T-helper 1 cell treated with Interleukin-12 subunit alpha and Interleukin-12 subunit beta and Interleukin-4 antibody, amounts not matched to agents 30 μg/mL and 1 μg/mL, for 36 hours (primary cell): ENCODE measurements around the gene NOL3.

ENCODE experiments used
- H3K27ac Mint-ChIP-seq: one replicate; pipeline ENCODE4 v1.8.0; 2021; ENCODE audit warnings: mild to moderate bottlenecking, mixed read lengths
- H3K27me3 Mint-ChIP-seq: one replicate; pipeline ENCODE4 v1.8.0; 2021; ENCODE audit warnings: low read depth, mixed read lengths
- H3K36me3 Mint-ChIP-seq: one replicate; pipeline ENCODE4 v1.8.0; 2021; ENCODE audit warnings: low read depth, mixed read lengths
- H3K4me1 Mint-ChIP-seq: one replicate; pipeline ENCODE4 v1.8.0; 2021; ENCODE audit warnings: low read depth, mixed read lengths
- H3K4me3 Mint-ChIP-seq: one replicate; pipeline ENCODE4 v1.8.0; 2021; ENCODE audit warnings: mild to moderate bottlenecking, moderate library complexity, mixed read lengths
- H3K9me3 Mint-ChIP-seq: one replicate; pipeline ENCODE4 v1.8.0; 2021; ENCODE audit warnings: mixed read lengths

Gene NOL3

GRCh38 chr16:67162506-67163163 lies 7.7 kb upstream of the NOL3 start:
- Mint-ChIP-seq H3K36me3 (peaks cover 29% of the 10 kb centered on the region), H3K9me3 (no peaks in the 10 kb centered on the region), H3K4me1 (peaks cover 44% of the 10 kb centered on the region), H3K4me3 (peak overlapping the region; percentile 68), H3K27me3 (peaks cover 19% of the 10 kb centered on the region), H3K27ac (peak overlapping the region; percentile 50)

GRCh38 chr16:67163164-67163998 lies 7.0 kb upstream of the NOL3 start:
- H3K9me3 Mint-ChIP-seq: no peaks in the 10 kb centered on the region
- peaks cover 26% of the 10 kb centered on the region for H3K36me3 Mint-ChIP-seq
- peaks cover 39% of the 10 kb centered on the region for H3K4me1 Mint-ChIP-seq
- peak overlapping the region; percentile 68 for H3K4me3 Mint-ChIP-seq
- H3K27me3 Mint-ChIP-seq: peaks cover 19% of the 10 kb centered on the region
- peak overlapping the region; percentile 41 for H3K27ac Mint-ChIP-seq

GRCh38 chr16:67163999-67164558 lies 6.3 kb upstream of the NOL3 start:
- H3K4me1 Mint-ChIP-seq: peaks cover 37% of the 10 kb centered on the region
- H3K4me3 Mint-ChIP-seq: peak overlapping the region; percentile 68
- no peaks in the 10 kb centered on the region for H3K9me3 Mint-ChIP-seq
- peak overlapping the region; percentile 41 for H3K27ac Mint-ChIP-seq
- H3K27me3 Mint-ChIP-seq: peaks cover 19% of the 10 kb centered on the region
- peaks cover 22% of the 10 kb centered on the region for H3K36me3 Mint-ChIP-seq

- Mint-ChIP-seq H3K36me3 (peaks cover 22% of the 10 kb centered on the region), H3K4me3 (peak within 1 kb of the TSS; percentile 68), H3K4me1 (peaks cover 39% of the 10 kb centered on the region), H3K27me3 (peaks cover 19% of the 10 kb centered on the region), H3K9me3 (no peaks in the 10 kb centered on the region), H3K27ac (peak within 1 kb of the TSS; percentile 41)
Measured at GRCh38 chr16:67164599-67165061, 5.7 kb upstream of the NOL3 start, which contains the start of gene HSF4. TSS of gene HSF4 (plus strand) at chr16:67164745. CDS start at chr16:67164812, 67 bp downstream.

- Mint-ChIP-seq H3K27me3 (peaks cover 19% of the 10 kb centered on the region), H3K36me3 (peaks cover 22% of the 10 kb centered on the region), H3K27ac (peak overlapping the region; percentile 41), H3K9me3 (no peaks in the 10 kb centered on the region), H3K4me1 (peaks cover 45% of the 10 kb centered on the region), H3K4me3 (peak overlapping the region; percentile 51)
Measured at GRCh38 chr16:67165121-67166078, 4.9 kb upstream of the NOL3 start.

GRCh38 chr16:67166110-67166547 lies 4.2 kb upstream of the NOL3 start:
- peaks cover 19% of the 10 kb centered on the region for H3K27me3 Mint-ChIP-seq
- no peak overlapping the region for H3K27ac Mint-ChIP-seq
- H3K9me3 Mint-ChIP-seq: no peaks in the 10 kb centered on the region
- H3K36me3 Mint-ChIP-seq: peaks cover 21% of the 10 kb centered on the region
- peaks cover 47% of the 10 kb centered on the region for H3K4me1 Mint-ChIP-seq
- peak overlapping the region; percentile 54 for H3K4me3 Mint-ChIP-seq

GRCh38 chr16:67166598-67167168 lies 3.7 kb upstream of the NOL3 start:
- Mint-ChIP-seq H3K9me3 (no peaks in the 10 kb centered on the region), H3K27ac (peak overlapping the region; percentile 41), H3K36me3 (peaks cover 23% of the 10 kb centered on the region), H3K27me3 (peaks cover 19% of the 10 kb centered on the region), H3K4me1 (peaks cover 50% of the 10 kb centered on the region), H3K4me3 (peak overlapping the region; percentile 54)

GRCh38 chr16:67167588-67167987 lies 2.8 kb upstream of the NOL3 start:
- peaks cover 19% of the 10 kb centered on the region for H3K27me3 Mint-ChIP-seq
- peak overlapping the region; percentile 35 for H3K4me3 Mint-ChIP-seq
- H3K36me3 Mint-ChIP-seq: peaks cover 24% of the 10 kb centered on the region
- H3K4me1 Mint-ChIP-seq: peaks cover 46% of the 10 kb centered on the region
- H3K9me3 Mint-ChIP-seq: no peaks in the 10 kb centered on the region
- no peak overlapping the region for H3K27ac Mint-ChIP-seq

GRCh38 chr16:67169011-67169451 lies 1.3 kb upstream of the NOL3 start:
- Mint-ChIP-seq H3K9me3 (no peaks in the 10 kb centered on the region), H3K36me3 (peaks cover 33% of the 10 kb centered on the region), H3K27ac (no peak overlapping the region), H3K4me3 (peak overlapping the region; percentile 14), H3K4me1 (peaks cover 57% of the 10 kb centered on the region), H3K27me3 (peaks cover 18% of the 10 kb centered on the region)

GRCh38 chr16:67169642-67170167 lies 633 bp upstream of the NOL3 start:
- peaks cover 33% of the 10 kb centered on the region for H3K36me3 Mint-ChIP-seq
- peak overlapping the region; percentile 94 for H3K27ac Mint-ChIP-seq
- H3K4me1 Mint-ChIP-seq: peaks cover 55% of the 10 kb centered on the region
- no peaks in the 10 kb centered on the region for H3K9me3 Mint-ChIP-seq
- H3K27me3 Mint-ChIP-seq: peaks cover 15% of the 10 kb centered on the region
- peak overlapping the region; percentile 91 for H3K4me3 Mint-ChIP-seq

GRCh38 chr16:67170949-67171649 lies 761 bp downstream of the NOL3 start:
- Mint-ChIP-seq H3K27ac (peak overlapping the region; percentile 86), H3K4me3 (peak overlapping the region; percentile 91), H3K4me1 (peaks cover 61% of the 10 kb centered on the region), H3K36me3 (peaks cover 36% of the 10 kb centered on the region), H3K27me3 (peaks cover 8% of the 10 kb centered on the region), H3K9me3 (no peaks in the 10 kb centered on the region)

GRCh38 chr16:67173323-67173722 lies 3.0 kb downstream of the NOL3 start:
- H3K4me3 Mint-ChIP-seq: peak overlapping the region; percentile 89
- no peaks in the 10 kb centered on the region for H3K27me3 Mint-ChIP-seq
- H3K9me3 Mint-ChIP-seq: no peaks in the 10 kb centered on the region
- peaks cover 36% of the 10 kb centered on the region for H3K36me3 Mint-ChIP-seq
- peaks cover 62% of the 10 kb centered on the region for H3K4me1 Mint-ChIP-seq
- H3K27ac Mint-ChIP-seq: peak overlapping the region; percentile 83
